Mesenteric fat pad (tissue), 1 donor: ENCODE results near the gene CAPRIN1. TPM values are rescaled to one million over a fixed set of nuclear protein-coding genes. Genes with fewer than 3 reads are reported as not detected.
"Not testable (repeated sequence)": the region's sequence is repeated elsewhere in the genome, so short reads cannot be mapped to it uniquely, and the experiment has no call there.

Source experiments
- DNase-seq: peaks from one replicate; pipeline ENCODE4 v3.0.0-alpha.2; 2020; ENCODE audit warnings: low spot score
- total RNA-seq: library from RNA; stranded (reverse); fragmentation: NEBNext Ultra II Directional; extraction: Animal tissue kit (Norgen Biotek cat#: 25700); gene quantifications from one replicate; pipeline ENCODE4 v1.2.1, GENCODE V29; 2021
- donor health status: DM: yes; HTN: yes; CAD: no.

Gene CAPRIN1
- total RNA-seq, 1 donor from 2014 or later, result 178 TPM

- no peak for DNase-seq
Observed at GRCh38 chr11:34050581-34051348, 766 bp upstream of the CAPRIN1 start.

DNA sequence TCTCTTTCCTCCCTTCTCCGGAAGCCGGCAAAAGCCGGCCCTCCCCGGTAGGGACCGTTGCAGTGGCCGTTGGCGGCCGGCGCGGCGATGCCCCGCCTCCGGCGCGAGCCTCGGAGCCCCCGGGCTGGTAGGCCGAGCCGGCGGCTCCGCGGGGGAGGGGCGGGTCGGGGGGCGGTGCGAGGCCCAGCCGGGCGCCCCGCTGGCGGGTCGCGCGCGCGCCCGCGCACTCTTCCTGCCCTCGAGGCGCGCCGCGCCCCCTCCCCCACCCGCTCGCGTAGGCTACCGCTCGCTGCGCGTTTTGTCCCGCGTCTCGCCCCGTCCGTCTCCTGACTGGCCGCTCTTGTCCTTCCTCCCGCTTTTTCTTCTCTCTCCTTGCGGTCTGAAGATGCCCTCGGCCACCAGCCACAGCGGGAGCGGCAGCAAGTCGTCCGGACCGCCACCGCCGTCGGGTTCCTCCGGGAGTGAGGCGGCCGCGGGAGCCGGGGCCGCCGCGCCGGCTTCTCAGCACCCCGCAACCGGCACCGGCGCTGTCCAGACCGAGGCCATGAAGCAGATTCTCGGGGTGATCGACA lies 591 bp downstream of the CAPRIN1 start:
- DNase-seq, result peak; percentile 95

GRCh38 chr11:34052608-34053160 lies 1.2 kb downstream of the CAPRIN1 start:
- DNase-seq, result no peak

- no peak for DNase-seq
Observed at GRCh38 chr11:34053161-34053686, 1.7 kb downstream of the CAPRIN1 start.

- not testable (repeated sequence) for DNase-seq
Observed at GRCh38 chr11:34054351-34054750, 2.8 kb downstream of the CAPRIN1 start.

DNA sequence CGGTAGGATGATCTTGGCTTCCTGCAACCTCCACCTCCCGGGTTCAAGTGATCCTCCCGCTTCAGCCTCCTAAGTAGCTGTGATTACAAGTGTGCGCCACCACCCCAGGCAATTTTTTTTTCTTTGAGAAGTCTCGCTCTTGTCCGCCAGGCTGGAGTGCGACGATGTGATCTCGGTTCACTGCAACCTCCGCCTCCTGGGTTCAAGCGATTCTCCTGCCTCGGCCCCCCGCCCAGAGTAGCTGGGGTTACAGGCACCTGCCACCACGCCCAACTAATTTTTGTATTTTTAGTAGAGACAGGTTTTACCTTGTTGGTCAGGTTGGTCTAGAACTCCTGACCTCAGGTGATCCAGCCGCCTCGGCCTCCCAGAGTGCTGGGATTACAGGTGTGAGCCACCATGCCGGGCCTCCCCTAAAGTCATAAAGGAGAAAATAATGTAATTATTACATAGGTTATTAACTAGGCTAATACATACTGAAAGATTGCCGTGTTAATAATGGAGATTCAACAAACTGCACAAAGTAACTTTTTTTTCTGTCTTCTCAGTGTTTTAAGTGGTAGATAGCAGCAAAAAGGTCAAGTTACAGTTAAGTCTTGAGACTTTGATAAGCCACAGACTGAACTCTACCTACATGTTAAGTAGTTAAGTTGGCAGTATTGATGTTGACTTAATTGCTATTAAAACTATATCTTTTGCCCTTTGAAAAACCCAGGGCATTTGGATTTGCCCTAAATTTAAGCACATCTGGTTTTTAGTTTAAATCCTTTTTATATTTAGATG lies 3.9 kb downstream of the CAPRIN1 start:
- no peak for DNase-seq

GRCh38 chr11:34056672-34057071 lies 5.1 kb downstream of the CAPRIN1 start:
- DNase-seq, result no peak

DNA sequence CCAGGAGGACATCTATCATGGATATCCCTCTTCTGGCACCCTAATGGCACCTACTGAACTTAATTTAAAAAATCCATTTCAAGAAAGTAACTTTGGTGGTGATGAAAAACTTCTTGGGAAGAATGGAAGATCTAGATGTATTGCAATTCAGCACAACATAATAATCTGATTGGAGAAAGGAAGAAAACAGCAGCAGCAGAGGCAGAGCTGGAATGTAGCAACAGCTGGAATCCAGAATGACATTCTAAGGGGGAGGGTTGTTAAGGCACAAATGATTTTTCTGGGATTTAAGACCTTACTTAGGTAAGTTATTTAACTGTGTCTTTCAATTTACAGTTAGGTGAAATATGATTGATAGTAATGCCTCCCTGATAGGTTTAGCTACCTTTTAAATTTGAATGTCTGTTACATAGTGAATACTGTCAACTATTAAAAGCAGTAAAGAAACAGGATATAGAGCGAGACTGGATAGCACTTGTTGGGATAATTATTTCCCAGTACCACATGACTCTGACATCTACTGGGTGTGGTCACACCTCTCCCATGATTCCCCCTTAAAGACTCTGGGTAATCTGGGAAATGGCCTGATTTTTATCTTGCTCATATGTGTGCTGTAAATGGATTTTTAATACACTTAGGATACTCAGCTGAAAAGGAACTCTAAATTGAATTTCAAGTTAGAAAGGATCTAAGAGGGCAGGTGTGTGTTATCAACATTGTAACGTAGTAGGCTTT lies 11.7 kb downstream of the CAPRIN1 start:
- no peak for DNase-seq

DNA sequence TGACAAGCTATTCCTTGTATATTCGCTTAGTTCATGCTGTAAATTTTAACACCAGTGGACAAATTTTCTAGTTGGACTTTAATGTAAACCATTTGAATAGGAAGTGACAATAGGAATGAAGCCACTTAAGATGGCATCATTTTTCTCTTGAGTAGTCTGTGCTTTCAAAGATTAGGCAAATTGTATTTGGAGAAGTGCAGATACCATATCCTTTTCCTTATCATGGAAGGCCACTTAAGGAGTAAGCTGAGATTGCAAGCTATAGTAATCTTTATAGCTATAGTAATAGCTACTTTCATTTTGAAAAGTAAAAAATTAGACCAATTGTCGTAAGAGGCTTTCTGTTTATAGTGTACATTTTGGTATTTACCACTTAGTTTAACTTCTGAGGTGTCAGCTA lies 12.8 kb downstream of the CAPRIN1 start:
- no peak for DNase-seq

GRCh38 chr11:34065505-34066203 lies 14.1 kb downstream of the CAPRIN1 start:
- DNase-seq, result no peak

DNA sequence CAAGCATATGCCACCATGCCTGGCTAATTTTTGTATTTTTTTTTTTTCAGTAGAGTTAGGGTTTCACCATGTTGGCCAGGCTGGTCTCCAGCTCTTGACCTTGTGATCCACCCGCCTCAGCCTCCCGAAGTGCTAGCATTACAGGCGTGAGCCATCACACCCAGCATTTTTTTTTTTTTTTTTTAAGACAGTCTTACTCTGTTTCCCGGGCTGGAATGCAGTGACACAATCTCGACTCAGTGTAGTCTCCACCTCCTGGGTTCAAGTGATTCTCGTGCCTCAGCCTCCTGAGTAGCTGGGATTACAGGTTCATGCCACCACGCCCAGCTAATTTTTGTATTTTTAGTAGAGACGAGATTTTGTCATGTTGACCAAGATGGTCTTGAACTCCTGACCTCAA lies 15.2 kb downstream of the CAPRIN1 start:
- not testable (repeated sequence) for DNase-seq

- DNase-seq, result no peak
Observed at GRCh38 chr11:34067383-34068065, 16.0 kb downstream of the CAPRIN1 start.

DNA sequence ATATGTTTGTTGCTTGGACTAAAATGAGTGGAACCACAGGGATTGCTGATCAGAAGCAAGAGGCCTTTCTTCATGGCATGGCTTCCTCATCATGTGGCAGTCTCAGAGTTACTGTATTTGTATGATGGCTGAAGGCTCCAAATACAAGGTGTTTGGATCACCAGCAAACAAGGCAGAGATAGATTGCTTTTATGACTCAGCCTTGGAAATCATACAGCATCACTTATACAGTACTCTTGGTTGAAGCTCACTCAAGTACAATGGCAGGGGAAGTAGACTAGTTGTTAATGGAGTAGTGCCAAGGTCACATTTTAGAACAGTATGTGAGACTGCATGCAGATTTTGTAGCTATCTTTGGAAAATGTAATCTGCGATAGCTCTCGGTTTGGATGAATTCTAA lies 16.6 kb downstream of the CAPRIN1 start:
- no peak for DNase-seq

DNA sequence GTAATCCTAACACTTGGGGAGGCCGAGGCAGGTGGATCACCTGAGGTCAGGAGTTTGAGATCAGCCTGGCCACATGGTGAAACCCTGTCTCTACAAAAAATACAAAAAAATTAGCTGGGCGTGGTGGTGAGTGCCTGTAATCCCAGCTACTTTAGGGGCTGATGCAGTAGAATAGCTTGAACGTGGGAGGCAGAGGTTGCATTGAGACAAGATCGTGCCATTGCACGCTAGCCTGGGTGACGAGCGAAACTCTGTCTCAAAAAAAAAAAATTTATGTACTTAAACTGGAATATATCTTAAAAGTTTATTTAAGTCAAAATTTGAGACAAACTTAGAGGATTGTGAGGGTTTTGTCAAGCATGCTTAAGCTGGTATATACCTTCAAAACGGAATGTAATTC lies 19.8 kb downstream of the CAPRIN1 start:
- DNase-seq, result not testable (repeated sequence)

- DNase-seq, result no peak
Observed at GRCh38 chr11:34072041-34072440, 20.5 kb downstream of the CAPRIN1 start.

- no peak for DNase-seq
Observed at GRCh38 chr11:34072832-34073231, 21.3 kb downstream of the CAPRIN1 start.

GRCh38 chr11:34074391-34074790 lies 22.9 kb downstream of the CAPRIN1 start:
- no peak for DNase-seq

DNA sequence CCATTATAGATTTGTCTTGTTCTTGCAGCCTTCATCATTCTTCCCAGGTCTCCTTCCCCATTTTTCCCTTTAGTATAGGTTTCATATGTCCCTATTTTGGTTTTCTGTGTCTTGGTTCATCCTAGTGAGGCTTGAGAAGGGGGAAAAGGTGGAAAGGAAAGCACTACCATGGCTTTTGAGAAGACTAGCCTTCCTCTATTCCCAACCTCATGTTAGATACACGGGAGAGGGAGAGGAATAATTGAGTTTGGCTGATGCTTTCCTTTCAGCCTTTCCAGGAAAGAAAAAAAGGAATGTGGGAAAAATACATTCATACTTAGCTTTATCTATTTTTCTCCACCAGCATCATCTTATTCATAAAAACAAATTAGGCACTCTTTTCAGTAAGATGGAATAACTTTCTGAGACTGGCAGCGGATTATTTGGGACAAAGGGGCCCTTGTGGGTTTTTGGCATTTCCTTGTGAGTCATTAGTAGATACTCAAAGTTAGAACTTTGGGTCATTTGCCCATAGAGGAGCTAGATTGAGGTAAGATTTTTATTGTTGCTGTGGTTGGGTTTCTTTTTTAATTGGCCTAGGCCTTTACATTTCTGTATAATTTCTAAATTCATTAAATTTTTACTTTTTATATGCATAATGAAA lies 23.8 kb downstream of the CAPRIN1 start:
- no peak for DNase-seq

DNA sequence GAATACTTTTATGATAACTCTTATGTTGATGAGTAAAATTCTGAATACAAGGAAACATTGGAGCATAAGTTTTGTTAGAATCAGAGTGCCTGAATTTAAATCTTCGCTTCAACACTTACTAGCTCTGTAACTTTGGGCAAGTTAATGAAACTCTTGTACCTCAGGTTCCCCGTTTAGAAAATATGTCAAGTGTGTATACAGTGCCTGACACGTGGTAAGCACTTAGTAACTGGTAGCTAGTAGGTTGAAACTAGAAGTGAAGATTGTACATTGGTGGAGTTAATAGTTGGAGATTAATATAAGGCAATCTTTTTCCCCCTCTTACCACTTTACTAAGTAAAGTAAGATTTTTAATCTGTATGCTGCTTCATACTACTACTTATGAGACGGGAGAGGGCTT lies 29.1 kb downstream of the CAPRIN1 start:
- DNase-seq, result no peak
